ENCODE data around the gene PLSCR5. TPM values are rescaled to one million over a fixed set of nuclear protein-coding genes. Genes with fewer than 3 reads are reported as not detected.

Gene PLSCR5
- not detected for total RNA-seq
- polyA plus RNA-seq: not detected
- not detected for total RNA-seq

DNA sequence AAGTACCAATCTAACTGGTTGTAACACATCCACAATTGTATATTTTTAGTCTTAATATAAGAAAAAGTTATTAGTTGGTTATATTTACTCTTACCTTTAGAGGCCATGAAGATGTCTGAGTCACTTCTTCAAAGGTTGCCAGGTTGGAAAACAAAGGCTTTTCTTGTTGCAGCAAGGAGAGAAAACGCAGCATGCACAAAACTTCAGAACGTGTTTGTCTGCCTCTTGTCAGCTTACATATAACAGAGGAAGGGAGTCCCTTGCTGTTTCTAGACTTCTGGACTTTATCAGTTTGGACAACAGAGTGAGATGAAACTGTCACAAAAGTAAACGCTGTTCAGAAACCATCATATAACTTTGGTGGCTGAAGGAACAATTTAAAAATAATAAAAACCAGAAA lies at the start of gene PLSCR5:
PLSCR5 (minus strand) TSS at position 241 of the 400 bp plus-strand sequence; CDS start at position 107, 134 bp downstream.
- peaks cover 9 to 25% (median 12%) of the 10 kb centered on the region in 5 donors for H3K27me3 Mint-ChIP-seq
- Histone ChIP-seq H3K4me3 (ENCODE audit: low read length) (no peak within 1 kb of the TSS), H3K4me1 (ENCODE audit: control insufficient read depth in 2 of 2, insufficient read depth in 2 of 2, low read length in 2 of 2) (no peaks in the 10 kb centered on the region), H3K9me3 (ENCODE audit: control insufficient read depth in 2 of 3, low read length in 3 of 3) (no peaks in the 10 kb centered on the region), H3K27me3 (ENCODE audit: control insufficient read depth in 2 of 2, insufficient read depth in 2 of 2, low read length in 2 of 2) (no peaks in the 10 kb centered on the region), H3K27ac (ENCODE audit: low read depth, low read length) (no peak within 1 kb of the TSS), H3K36me3 (ENCODE audit: control insufficient read depth in 2 of 3, insufficient read depth in 3 of 3, low read length in 3 of 3) (no peaks in the 10 kb centered on the region)
- ATAC-seq: no peak
- H3K27ac Mint-ChIP-seq: no peak within 1 kb of the TSS
- no peaks in the 10 kb centered on the region for H3K4me1 Mint-ChIP-seq
- ChIA-PET CTCF (no interaction called here), POLR2A (no interaction called here)
- no peaks in the 10 kb centered on the region for H3K36me3 Mint-ChIP-seq
- peaks cover 0 to 4% (median 0%) of the 10 kb centered on the region in 11 donors for H3K9me3 Mint-ChIP-seq
- DNase-seq: no peak
- intact Hi-C loops (cut with micrococcal nuclease): no loop called here
- H3K4me3 Mint-ChIP-seq: no peak within 1 kb of the TSS

DNA sequence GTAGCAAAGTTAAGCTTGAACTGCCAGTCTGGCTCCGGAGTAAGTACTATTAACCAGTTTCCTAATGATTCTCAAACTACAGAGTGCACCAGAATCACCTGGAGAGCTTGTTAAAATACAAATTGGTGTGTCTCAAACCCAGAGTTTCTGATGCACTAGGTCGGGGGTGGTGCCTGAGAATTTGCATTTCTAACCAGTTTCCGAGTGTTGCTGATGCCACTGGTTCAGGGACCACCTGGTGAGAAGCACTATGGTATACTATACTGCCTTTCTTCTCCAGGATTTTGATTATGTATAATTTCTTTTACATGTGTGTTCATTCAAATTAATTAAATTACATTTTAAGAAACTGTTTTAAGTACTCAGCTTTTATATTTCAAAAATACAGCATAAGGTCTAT lies 48.8 kb upstream of the PLSCR5 start:
- Histone ChIP-seq H3K4me1 (ENCODE audit: control insufficient read depth in 2 of 2, insufficient read depth in 2 of 2, low read length in 2 of 2) (no peaks in the 10 kb centered on the region), H3K9me3 (ENCODE audit: control insufficient read depth in 2 of 3, low read length in 3 of 3) (peaks cover 0 to 7% (median 0%) of the 10 kb centered on the region in 3 experiments), H3K27ac (ENCODE audit: low read depth, low read length) (no peak overlapping the region), H3K4me3 (ENCODE audit: low read length) (no peak overlapping the region), H3K36me3 (ENCODE audit: control insufficient read depth in 2 of 3, insufficient read depth in 3 of 3, low read length in 3 of 3) (no peaks in the 10 kb centered on the region), H3K27me3 (ENCODE audit: control insufficient read depth in 2 of 2, insufficient read depth in 2 of 2, low read length in 2 of 2) (no peaks in the 10 kb centered on the region)
- ATAC-seq (no peak), DNase-seq (no peak)
- Mint-ChIP-seq H3K27me3 (peaks cover 0 to 10% (median 8%) of the 10 kb centered on the region in 5 donors), H3K4me3 (no peak overlapping the region), H3K27ac (no peak overlapping the region), H3K4me1 (no peaks in the 10 kb centered on the region), H3K36me3 (no peaks in the 10 kb centered on the region), H3K9me3 (peaks cover 0 to 7% (median under 1%) of the 10 kb centered on the region in 11 donors)
- intact Hi-C loops (cut with micrococcal nuclease): no loop called here
- ChIA-PET POLR2A (no interaction called here), CTCF (no interaction called here)

DNA sequence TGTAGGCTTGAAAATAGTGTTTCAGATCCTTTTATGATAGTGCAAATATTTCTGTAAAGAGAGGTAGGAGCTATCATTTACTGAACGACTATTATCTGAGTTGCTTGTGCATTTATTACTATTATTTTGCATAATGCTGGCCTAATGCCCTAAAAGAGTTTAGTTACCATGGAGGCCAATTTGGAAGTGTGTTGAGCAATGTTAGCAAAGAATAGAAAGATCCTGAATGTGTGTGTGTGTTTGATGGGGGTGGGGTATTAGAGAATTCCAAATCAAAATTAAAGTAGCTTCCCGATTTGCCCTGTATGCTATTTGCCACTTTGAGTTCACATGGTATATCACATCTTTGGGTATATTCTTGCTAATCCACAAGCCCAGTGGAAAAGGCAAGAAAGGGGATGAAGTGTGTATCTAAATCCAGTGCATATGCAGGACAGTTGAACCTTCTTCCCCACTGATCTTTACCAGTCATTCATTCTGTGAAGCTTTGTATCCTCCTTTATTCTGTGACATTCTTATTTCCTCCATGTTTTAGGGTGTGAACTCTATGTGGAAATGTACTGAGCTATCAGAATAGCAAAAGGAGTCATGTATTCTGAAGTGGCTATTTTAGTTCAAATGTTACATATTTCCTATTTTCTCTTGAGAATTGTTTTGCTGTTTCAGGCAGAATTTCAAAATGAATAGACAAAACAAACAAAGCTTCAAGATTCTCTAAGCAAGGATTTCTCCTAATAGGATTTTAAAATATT lies 45.7 kb upstream of the PLSCR5 start:
- ChIA-PET CTCF (no interaction called here), POLR2A (no interaction called here)
- DNase-seq (no peak), ATAC-seq (no peak)
- no peak overlapping the region for H3K27ac ChIP-seq (ENCODE audit: low read depth, low read length)
- H3K9me3 Mint-ChIP-seq: no peaks in the 10 kb centered on the region
- no peak overlapping the region for H3K27ac Mint-ChIP-seq
- no peaks in the 10 kb centered on the region for H3K27me3 ChIP-seq (ENCODE audit: control insufficient read depth in 2 of 2, insufficient read depth in 2 of 2, low read length in 2 of 2)
- H3K4me1 Mint-ChIP-seq: no peaks in the 10 kb centered on the region
- no peaks in the 10 kb centered on the region for H3K36me3 Mint-ChIP-seq
- H3K4me3 ChIP-seq (ENCODE audit: low read length): no peak overlapping the region
- no peak overlapping the region for H3K4me3 Mint-ChIP-seq
- no peaks in the 10 kb centered on the region for H3K4me1 ChIP-seq (ENCODE audit: control insufficient read depth in 2 of 2, insufficient read depth in 2 of 2, low read length in 2 of 2)
- intact Hi-C loops (cut with micrococcal nuclease): no loop called here
- H3K36me3 ChIP-seq (ENCODE audit: control insufficient read depth in 2 of 3, insufficient read depth in 3 of 3, low read length in 3 of 3): no peaks in the 10 kb centered on the region
- no peaks in the 10 kb centered on the region for H3K9me3 ChIP-seq (ENCODE audit: control insufficient read depth in 2 of 3, low read length in 3 of 3)
- peaks cover 0 to 10% (median 5%) of the 10 kb centered on the region in 5 donors for H3K27me3 Mint-ChIP-seq

- H3K4me1 Mint-ChIP-seq: no peaks in the 10 kb centered on the region
These were observed 41.1 kb upstream of the PLSCR5 start for GRCh38 chr3:146646261-146646660.

GRCh38 chr3:146640955-146641867 lies 36.1 kb upstream of the PLSCR5 start:
- no peak overlapping the region for H3K27ac ChIP-seq (ENCODE audit: low read depth, low read length)
- DNase-seq (peak in 2 of 9 donors; percentile 1 to 7), ATAC-seq (no peak)
- no peaks in the 10 kb centered on the region for H3K9me3 Mint-ChIP-seq
- POLR2A ChIA-PET: no interaction called here
- H3K36me3 Mint-ChIP-seq: no peaks in the 10 kb centered on the region
- intact Hi-C loops (cut with micrococcal nuclease): loop anchor here (1.0 to 5.0 kb wide), 6 partner anchors 51 to 576 kb away; no protein-coding TSS in a partner anchor
- no peaks in the 10 kb centered on the region for H3K36me3 ChIP-seq (ENCODE audit: control insufficient read depth in 2 of 3, insufficient read depth in 3 of 3, low read length in 3 of 3)
- H3K27me3 Mint-ChIP-seq: peaks cover 0 to 6% (median 5%) of the 10 kb centered on the region in 5 donors
- H3K4me3 ChIP-seq (ENCODE audit: low read length): no peak overlapping the region
- no peaks in the 10 kb centered on the region for H3K4me1 ChIP-seq (ENCODE audit: control insufficient read depth in 2 of 2, insufficient read depth in 2 of 2, low read length in 2 of 2)
- H3K27me3 ChIP-seq (ENCODE audit: control insufficient read depth in 2 of 2, insufficient read depth in 2 of 2, low read length in 2 of 2): no peaks in the 10 kb centered on the region
- no peak overlapping the region for H3K27ac Mint-ChIP-seq
- H3K4me3 Mint-ChIP-seq: no peak overlapping the region
- H3K9me3 ChIP-seq (ENCODE audit: control insufficient read depth in 2 of 3, low read length in 3 of 3): no peaks in the 10 kb centered on the region
- no peaks in the 10 kb centered on the region for H3K4me1 Mint-ChIP-seq
- CTCF ChIA-PET: no interaction called here

More at GRCh38 chr3:146646261-146646660, 41.1 kb upstream of the PLSCR5 start:
- H3K4me3 ChIP-seq (ENCODE audit: low read length): no peak overlapping the region
- Mint-ChIP-seq H3K27ac (no peak overlapping the region), H3K4me3 (no peak overlapping the region), H3K36me3 (no peaks in the 10 kb centered on the region), H3K9me3 (no peaks in the 10 kb centered on the region), H3K27me3 (peaks cover 0 to 3% (median 0%) of the 10 kb centered on the region in 5 donors)
- H3K27ac ChIP-seq (ENCODE audit: low read depth, low read length): no peak overlapping the region
- ChIA-PET POLR2A (no interaction called here), CTCF (no interaction called here)
- no peaks in the 10 kb centered on the region for H3K4me1 ChIP-seq (ENCODE audit: control insufficient read depth in 2 of 2, insufficient read depth in 2 of 2, low read length in 2 of 2)
- intact Hi-C loops (cut with micrococcal nuclease): no loop called here
- no peaks in the 10 kb centered on the region for H3K27me3 ChIP-seq (ENCODE audit: control insufficient read depth in 2 of 2, insufficient read depth in 2 of 2, low read length in 2 of 2)
- no peaks in the 10 kb centered on the region for H3K36me3 ChIP-seq (ENCODE audit: control insufficient read depth in 2 of 3, insufficient read depth in 3 of 3, low read length in 3 of 3)
- H3K9me3 ChIP-seq (ENCODE audit: control insufficient read depth in 2 of 3, low read length in 3 of 3): no peaks in the 10 kb centered on the region
- DNase-seq: no peak
- no peak for ATAC-seq

DNA sequence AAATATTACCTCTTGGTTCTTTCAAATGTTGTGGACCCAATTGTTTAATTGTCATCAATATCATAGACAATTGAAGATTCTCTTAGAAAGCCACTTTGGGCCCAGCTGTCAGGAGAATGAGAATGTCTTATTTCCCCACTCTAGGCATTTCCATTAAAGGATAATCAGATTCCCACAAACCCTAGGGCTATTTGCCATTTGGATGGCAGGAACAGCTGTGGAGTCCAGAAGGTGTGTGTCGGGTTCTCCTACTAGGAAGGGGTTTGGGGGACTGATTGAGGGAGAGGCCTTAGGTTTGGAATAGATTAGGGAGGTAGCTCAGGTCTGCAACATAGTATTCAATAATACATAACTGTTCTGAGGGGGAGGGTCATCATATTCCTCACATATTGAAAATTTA lies 35.2 kb upstream of the PLSCR5 start:
- Mint-ChIP-seq H3K27ac (no peak overlapping the region), H3K9me3 (no peaks in the 10 kb centered on the region), H3K4me3 (no peak overlapping the region), H3K27me3 (peaks cover 0 to 6% (median 5%) of the 10 kb centered on the region in 5 donors), H3K36me3 (no peaks in the 10 kb centered on the region), H3K4me1 (no peaks in the 10 kb centered on the region)
- POLR2A ChIA-PET: no interaction called here
- Histone ChIP-seq H3K4me3 (ENCODE audit: low read length) (no peak overlapping the region), H3K27ac (ENCODE audit: low read depth, low read length) (no peak overlapping the region), H3K4me1 (ENCODE audit: control insufficient read depth in 2 of 2, insufficient read depth in 2 of 2, low read length in 2 of 2) (no peaks in the 10 kb centered on the region), H3K27me3 (ENCODE audit: control insufficient read depth in 2 of 2, insufficient read depth in 2 of 2, low read length in 2 of 2) (no peaks in the 10 kb centered on the region), H3K9me3 (ENCODE audit: control insufficient read depth in 2 of 3, low read length in 3 of 3) (no peaks in the 10 kb centered on the region), H3K36me3 (ENCODE audit: control insufficient read depth in 2 of 3, insufficient read depth in 3 of 3, low read length in 3 of 3) (no peaks in the 10 kb centered on the region)
- ATAC-seq (no peak), DNase-seq (no peak)
- CTCF ChIA-PET: no interaction called here
- intact Hi-C loops (cut with micrococcal nuclease): loop anchor here (1.0 to 5.0 kb wide), 3 partner anchors 50 to 573 kb away; no protein-coding TSS in a partner anchor

All from naive thymus-derived CD4-positive, alpha-beta T cell (primary cell).